ENCODE results near the gene RFFL. TPM values are rescaled to one million over a fixed set of nuclear protein-coding genes. Genes with fewer than 3 reads are reported as not detected.
A peak's percentile ranks its signal among the peaks of the same experiment; 100 is the strongest.

RFFL gene
- total and polyA plus RNA-seq, 2 donors from 2014 or later, result 15.7 to 29.0 TPM

GRCh38 chr17:35016369-35016768, 47.1 kb downstream of the RFFL start:
- FAIRE-seq, result no peak
- H3K4me3 ChIP-seq (ENCODE audit: low read length in 3 of 3), result no peak overlapping the region
- DNase-seq, result no peak
- H3K27ac ChIP-seq (ENCODE audit: low read depth in 2 of 2, low read length in 2 of 2), result no peak overlapping the region
- no peak for TF ChIP-seq CTCF (IDR thresholded peaks at IDR 0.05; ENCODE audit: borderline replicate concordance, extremely low read depth, insufficient read depth)
- no peaks in the 10 kb centered on the region for H3K27me3 ChIP-seq (ENCODE audit: control insufficient read depth, insufficient read depth, low read length)
- H3K9ac ChIP-seq (ENCODE audit: low read length in 3 of 3), result no peak overlapping the region
- peaks cover 0 to 29% (median 23%) of the 10 kb centered on the region in 3 donors for H3K36me3 ChIP-seq (ENCODE audit: control insufficient read depth in 2 of 3, insufficient read depth in 3 of 3, low read length in 3 of 3)
- peaks cover 0 to 4% (median 0%) of the 10 kb centered on the region in 3 donors for H3K4me1 ChIP-seq (ENCODE audit: control insufficient read depth in 2 of 3, insufficient read depth in 2 of 3, low read depth in 1 of 3, low read length in 3 of 3)
- intact Hi-C loops (cut with DNase I), result no loop called here
- H3K9me3 ChIP-seq (ENCODE audit: control insufficient read depth in 2 of 3, insufficient read depth in 1 of 3, low read length in 3 of 3), result no peaks in the 10 kb centered on the region

- H3K4me3 ChIP-seq (ENCODE audit: low read length in 3 of 3), result no peak overlapping the region
- peak in 4 of 5 donors; percentile 11 to 44 (median 28) for DNase-seq
- intact Hi-C loops (cut with DNase I), result no loop called here
- H3K27ac ChIP-seq (ENCODE audit: low read depth in 2 of 2, low read length in 2 of 2), result no peak overlapping the region
- peaks cover 0 to 32% (median 32%) of the 10 kb centered on the region in 3 donors for H3K36me3 ChIP-seq (ENCODE audit: control insufficient read depth in 2 of 3, insufficient read depth in 3 of 3, low read length in 3 of 3)
- TF ChIP-seq CTCF (IDR thresholded peaks at IDR 0.05; ENCODE audit: borderline replicate concordance, extremely low read depth, insufficient read depth), result no peak
- FAIRE-seq, result no peak
- no peaks in the 10 kb centered on the region for H3K9me3 ChIP-seq (ENCODE audit: control insufficient read depth in 2 of 3, insufficient read depth in 1 of 3, low read length in 3 of 3)
- no peaks in the 10 kb centered on the region for H3K27me3 ChIP-seq (ENCODE audit: control insufficient read depth, insufficient read depth, low read length)
- no peaks in the 10 kb centered on the region for H3K4me1 ChIP-seq (ENCODE audit: control insufficient read depth in 2 of 3, insufficient read depth in 2 of 3, low read depth in 1 of 3, low read length in 3 of 3)
- no peak overlapping the region for H3K9ac ChIP-seq (ENCODE audit: low read length in 3 of 3)
Measured at GRCh38 chr17:35011671-35012216, 51.8 kb downstream of the RFFL start.

DNA sequence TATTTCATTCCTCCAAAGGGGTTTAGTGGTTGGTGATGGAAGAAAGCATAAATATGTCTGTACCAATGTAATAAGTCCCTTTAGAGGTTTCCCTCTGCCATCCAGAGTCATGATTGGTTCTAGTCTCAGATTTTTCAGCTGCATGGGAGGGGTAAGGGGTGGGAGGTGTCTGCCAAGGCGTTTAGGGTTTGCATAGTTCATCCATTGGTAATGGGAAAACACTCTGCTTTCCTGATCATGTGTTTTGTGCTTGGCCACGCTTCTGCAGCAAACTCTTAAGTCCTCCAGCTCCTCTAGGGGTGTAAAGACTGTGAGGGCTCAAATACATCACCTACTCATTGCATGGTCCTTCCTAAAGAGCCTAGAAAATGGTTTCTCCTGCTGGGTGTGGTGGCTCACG, 53.4 kb downstream of the RFFL start:
- Histone ChIP-seq H3K36me3 (ENCODE audit: control insufficient read depth in 2 of 3, insufficient read depth in 3 of 3, low read length in 3 of 3) (peaks cover 0 to 19% (median 19%) of the 10 kb centered on the region in 3 donors), H3K4me1 (ENCODE audit: control insufficient read depth in 2 of 3, insufficient read depth in 2 of 3, low read depth in 1 of 3, low read length in 3 of 3) (no peaks in the 10 kb centered on the region), H3K9me3 (ENCODE audit: control insufficient read depth in 2 of 3, insufficient read depth in 1 of 3, low read length in 3 of 3) (no peaks in the 10 kb centered on the region), H3K9ac (ENCODE audit: low read length in 3 of 3) (no peak overlapping the region), H3K4me3 (ENCODE audit: low read length in 3 of 3) (no peak overlapping the region), H3K27me3 (ENCODE audit: control insufficient read depth, insufficient read depth, low read length) (no peaks in the 10 kb centered on the region), H3K27ac (ENCODE audit: low read depth in 2 of 2, low read length in 2 of 2) (no peak overlapping the region)
- intact Hi-C loops (cut with DNase I), result no loop called here
- DNase-seq, result no peak
- no peak for TF ChIP-seq CTCF (IDR thresholded peaks at IDR 0.05; ENCODE audit: borderline replicate concordance, extremely low read depth, insufficient read depth)
- no peak for FAIRE-seq

- H3K4me3 ChIP-seq (ENCODE audit: low read length in 3 of 3), result no peak overlapping the region
- no peak overlapping the region for H3K27ac ChIP-seq (ENCODE audit: low read depth in 2 of 2, low read length in 2 of 2)
- no peak overlapping the region for H3K9ac ChIP-seq (ENCODE audit: low read length in 3 of 3)
- intact Hi-C loops (cut with DNase I), result no loop called here
- H3K27me3 ChIP-seq (ENCODE audit: control insufficient read depth, insufficient read depth, low read length), result no peaks in the 10 kb centered on the region
- no peaks in the 10 kb centered on the region for H3K4me1 ChIP-seq (ENCODE audit: control insufficient read depth in 2 of 3, insufficient read depth in 2 of 3, low read depth in 1 of 3, low read length in 3 of 3)
- H3K9me3 ChIP-seq (ENCODE audit: control insufficient read depth in 2 of 3, insufficient read depth in 1 of 3, low read length in 3 of 3), result no peaks in the 10 kb centered on the region
- FAIRE-seq (no peak), DNase-seq (no peak)
- TF ChIP-seq CTCF (IDR thresholded peaks at IDR 0.05; ENCODE audit: borderline replicate concordance, extremely low read depth, insufficient read depth), result no peak
- peaks cover 0 to 24% (median 14%) of the 10 kb centered on the region in 3 donors for H3K36me3 ChIP-seq (ENCODE audit: control insufficient read depth in 2 of 3, insufficient read depth in 3 of 3, low read length in 3 of 3)
Measured at GRCh38 chr17:35006961-35007360, 56.5 kb downstream of the RFFL start.
